Mononuclear cell (primary cell): ENCODE data around the gene RUVBL2. TPM values are rescaled to one million over a fixed set of nuclear protein-coding genes. Genes with fewer than 3 reads are reported as not detected.

ENCODE experiments used
- H3K27me3 ChIP-seq: 2 replicates; pipeline ENCODE4 v1.6.0; 2011; ENCODE audit warnings: low read length, control low read depth; ENCODE audit not compliant: insufficient read depth
- H3K4me1 ChIP-seq: 2 replicates; pipeline ENCODE4 v1.5.1; 2011; ENCODE audit warnings: mild to moderate bottlenecking, low read length, control low read depth; ENCODE audit not compliant: insufficient read depth
- H3K4me3 ChIP-seq: 2 replicates; pipeline ENCODE4 v1.5.1; 2011; ENCODE audit warnings: mild to moderate bottlenecking, low read length, moderate library complexity
- H3K9me3 ChIP-seq: 2 replicates; pipeline ENCODE4 v1.5.1; 2011; ENCODE audit warnings: low read depth, mild to moderate bottlenecking, control low read depth, low read length
- total RNA-seq: library from RNA; depleted of rRNA; stranded (reverse); fragments of >200 nt; gene quantifications from one replicate; pipeline ENCODE4 v1.2.3, GENCODE V29; 2012

Gene RUVBL2
- total RNA-seq, 1 donor, result 19.9 TPM

DNA sequence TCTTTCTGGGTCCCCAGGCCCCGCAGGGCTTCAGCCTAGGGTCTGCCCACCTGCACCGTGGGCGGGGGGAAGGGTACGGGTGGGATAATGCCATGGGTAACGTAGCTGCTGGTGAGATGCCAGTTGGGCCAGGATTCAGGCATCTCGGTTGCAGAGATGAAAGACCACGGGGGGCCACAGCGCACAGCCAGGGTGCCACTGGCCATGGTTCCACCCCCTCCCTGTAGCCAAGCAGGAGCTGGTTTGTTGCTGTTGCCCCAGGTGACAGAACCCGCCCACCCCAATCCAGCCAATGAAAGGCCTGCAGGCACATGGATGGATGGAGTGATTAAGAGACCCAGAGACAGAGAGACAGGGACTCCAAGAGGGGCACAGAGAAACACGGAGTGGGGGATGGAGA lies 64.9 kb downstream of the RUVBL2 start:
- H3K4me1 ChIP-seq, result peaks cover 22% of the 10 kb centered on the region

DNA sequence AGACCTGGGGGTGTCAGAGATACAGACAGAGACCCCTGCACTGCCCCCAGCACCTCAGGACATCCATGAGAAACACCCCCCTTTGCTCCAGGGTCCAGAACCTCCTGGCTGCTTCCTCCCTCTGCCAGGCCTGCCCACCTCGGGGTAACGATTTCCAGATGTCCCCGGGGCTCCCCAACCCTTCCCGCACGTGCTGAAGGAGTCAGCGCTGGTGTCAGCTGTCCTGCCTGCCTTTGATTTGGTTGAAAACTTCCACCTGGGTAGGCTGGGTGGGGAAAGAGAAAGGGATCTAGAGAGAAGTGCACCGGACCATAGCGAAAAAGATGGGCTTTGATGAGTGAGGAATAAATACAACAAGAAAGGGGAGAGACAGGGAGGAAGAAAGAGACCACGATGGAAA lies 65.4 kb downstream of the RUVBL2 start:
- H3K9me3 ChIP-seq, result no peaks in the 10 kb centered on the region
- H3K4me1 ChIP-seq, result peaks cover 22% of the 10 kb centered on the region
- H3K27me3 ChIP-seq, result peaks cover 38% of the 10 kb centered on the region

More for the DNA sequence above, 64.9 kb downstream of the RUVBL2 start:
- Histone ChIP-seq H3K4me3 (no peak overlapping the region), H3K27me3 (peaks cover 36% of the 10 kb centered on the region), H3K9me3 (no peaks in the 10 kb centered on the region)

DNA sequence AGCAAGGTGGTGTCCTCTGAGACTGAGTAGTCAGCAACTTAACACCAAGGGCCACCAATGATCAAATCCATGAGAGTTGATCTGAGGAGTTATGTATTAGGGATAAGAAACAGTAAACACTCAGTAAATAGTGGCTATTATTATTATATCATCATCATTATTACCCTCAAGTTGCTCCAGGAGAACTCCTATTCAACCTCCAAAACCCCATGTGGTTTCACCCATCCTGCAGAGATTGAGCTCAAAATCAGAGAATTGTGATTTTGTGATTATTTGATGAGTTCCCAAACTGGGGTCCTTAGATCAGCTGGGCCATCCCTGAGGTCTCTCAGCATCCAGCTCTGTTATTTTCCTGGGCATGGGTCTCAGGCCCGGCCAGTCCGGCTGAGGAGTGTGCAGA lies 67.3 kb downstream of the RUVBL2 start:
- Histone ChIP-seq H3K9me3 (no peaks in the 10 kb centered on the region), H3K4me3 (no peak overlapping the region), H3K27me3 (peaks cover 38% of the 10 kb centered on the region), H3K4me1 (peaks cover 19% of the 10 kb centered on the region)

More for the DNA sequence above, 65.4 kb downstream of the RUVBL2 start:
- no peak overlapping the region for H3K4me3 ChIP-seq

DNA sequence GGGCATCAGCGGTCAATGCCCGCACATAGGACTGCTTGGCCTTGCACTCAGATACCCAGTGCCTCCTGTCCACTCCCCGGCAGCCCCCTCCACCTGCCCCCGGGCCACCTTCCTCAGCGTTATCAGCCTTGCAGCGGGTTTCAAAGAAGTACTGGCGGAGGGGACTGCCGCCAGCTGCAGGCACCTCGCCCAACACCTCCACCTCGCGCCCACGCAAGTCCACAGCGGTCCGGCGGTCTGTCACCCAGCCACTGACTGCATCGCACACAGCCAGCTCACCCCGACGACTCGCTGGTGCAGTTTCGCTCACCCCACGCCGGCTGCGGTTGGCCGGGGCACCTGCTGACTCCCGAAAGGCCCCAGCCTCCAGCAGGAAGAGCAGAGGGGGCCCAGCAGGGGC lies 67.8 kb downstream of the RUVBL2 start:
- Histone ChIP-seq H3K4me3 (no peak overlapping the region), H3K27me3 (peaks cover 38% of the 10 kb centered on the region), H3K9me3 (no peaks in the 10 kb centered on the region), H3K4me1 (peaks cover 15% of the 10 kb centered on the region)

DNA sequence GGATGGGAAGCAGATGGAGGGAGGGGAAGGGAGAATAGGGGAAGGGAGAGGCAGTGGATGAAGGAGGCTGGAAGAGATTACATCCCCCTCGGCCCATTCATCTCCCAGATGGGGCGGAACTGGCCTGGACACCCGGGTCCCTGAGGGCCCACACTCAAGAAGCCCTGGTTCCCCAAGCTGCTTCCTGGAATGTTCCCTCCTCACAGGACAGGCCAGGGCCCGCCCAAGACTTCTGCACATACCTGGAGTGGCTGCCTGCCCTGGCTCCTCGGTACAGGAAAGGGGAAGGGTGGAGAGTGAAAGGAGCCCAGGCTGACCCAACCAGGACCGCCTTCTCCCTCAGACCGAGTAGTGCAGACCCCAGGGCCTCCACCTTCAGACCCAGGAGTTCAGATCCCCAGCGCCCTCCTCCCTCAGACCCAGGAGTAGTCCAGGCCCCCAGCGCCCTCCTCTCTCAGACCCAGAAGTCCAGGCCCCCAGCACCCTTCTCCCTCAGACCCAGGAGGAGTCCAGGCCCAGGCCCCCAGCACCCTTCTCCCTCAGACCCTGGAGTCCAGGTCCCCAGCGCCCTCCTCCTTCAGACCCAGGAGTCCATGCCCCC lies 70.4 kb downstream of the RUVBL2 start:
- no peak overlapping the region for H3K4me3 ChIP-seq
- no peaks in the 10 kb centered on the region for H3K4me1 ChIP-seq
- peaks cover 31% of the 10 kb centered on the region for H3K27me3 ChIP-seq
- no peaks in the 10 kb centered on the region for H3K9me3 ChIP-seq

DNA sequence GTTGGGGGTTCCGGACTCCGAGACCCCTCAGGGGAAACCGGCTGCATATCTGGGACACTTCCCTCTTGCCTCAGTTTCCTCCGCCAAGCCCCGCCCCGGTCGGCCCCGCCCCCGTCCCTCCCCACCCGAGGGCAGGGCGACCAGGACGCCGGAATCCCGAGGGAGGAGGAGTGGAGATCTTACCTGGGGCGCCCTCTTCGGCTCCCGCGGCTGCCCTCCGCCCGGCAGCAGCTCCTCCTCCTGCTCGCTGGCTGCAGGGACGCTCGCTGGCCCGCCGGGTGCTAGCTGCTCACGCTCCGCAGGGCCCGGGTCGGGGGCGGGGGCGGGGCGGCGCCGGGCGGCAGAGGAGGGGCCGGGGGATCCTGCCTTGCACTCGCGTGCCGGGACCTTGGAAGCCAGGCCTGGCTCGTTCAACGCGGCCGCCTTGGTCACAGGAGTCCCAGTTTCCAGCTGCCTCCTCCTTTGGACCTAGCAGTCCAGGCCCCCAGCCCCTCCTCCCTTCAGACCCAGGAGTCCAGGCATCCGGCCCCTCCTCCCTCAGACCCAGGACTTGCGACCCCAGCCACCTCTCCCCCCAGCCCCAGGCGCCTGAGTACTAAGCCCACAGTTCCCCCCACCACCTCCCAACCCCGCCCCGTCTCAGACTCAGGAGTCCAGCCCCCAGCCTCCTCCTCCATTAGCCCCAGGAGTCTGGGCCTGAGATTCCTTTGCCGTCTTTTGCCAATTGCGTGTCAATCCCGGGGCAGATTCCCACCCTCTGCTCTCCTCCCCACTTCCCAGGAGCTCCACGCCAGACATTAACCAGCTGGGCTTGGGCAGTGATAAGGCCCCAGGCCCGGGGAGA lies 71.3 kb downstream of the RUVBL2 start, which contains the start of gene NTF4:
TSS of gene NTF4 (minus strand) at position 51 of the 844 bp plus-strand sequence. CDS start 2,821 bp downstream, outside the sequence.
- Histone ChIP-seq H3K27me3 (peaks cover 32% of the 10 kb centered on the region), H3K4me1 (no peaks in the 10 kb centered on the region), H3K4me3 (no peak within 1 kb of the TSS)

More for the DNA sequence above, 71.3 kb downstream of the RUVBL2 start, which contains the start of gene NTF4:
- H3K9me3 ChIP-seq, result no peaks in the 10 kb centered on the region

Other genes with a start within 250 kb of the RUVBL2 start
- not detected for gene IZUMO1, start 247.0 kb upstream of the RUVBL2 start, total RNA-seq
- gene FUT1, start 241.2 kb upstream of the RUVBL2 start, total RNA-seq, result not detected
- gene FGF21, start 238.4 kb upstream of the RUVBL2 start, total RNA-seq, result not detected
- 3.9 TPM for gene BCAT2, start 182.9 kb upstream of the RUVBL2 start, total RNA-seq
- 0.42 TPM for gene HSD17B14, start 157.4 kb upstream of the RUVBL2 start, total RNA-seq
- gene PLEKHA4, start 125.3 kb upstream of the RUVBL2 start, total RNA-seq, result 1.3 TPM
- 644 TPM for gene PPP1R15A, start 121.5 kb upstream of the RUVBL2 start, total RNA-seq
- 0.31 TPM for gene TULP2, start 95.1 kb upstream of the RUVBL2 start, total RNA-seq
- 166 TPM for gene NUCB1, start 93.6 kb upstream of the RUVBL2 start, total RNA-seq
- gene DHDH, start 60.2 kb upstream of the RUVBL2 start, total RNA-seq, result 0.21 TPM
- 26.6 TPM for gene BAX, start 39.0 kb upstream of the RUVBL2 start, total RNA-seq
- gene FTL, start 28.6 kb upstream of the RUVBL2 start, total RNA-seq, result 2,689 TPM
- gene GYS1, start 578 bp upstream of the RUVBL2 start, total RNA-seq, result 10.0 TPM
- gene LHB, start 23.2 kb downstream of the RUVBL2 start, total RNA-seq, result not detected
- gene CGB3, start 30.4 kb downstream of the RUVBL2 start, total RNA-seq, result not detected
- not detected for gene CGB2, start 38.0 kb downstream of the RUVBL2 start, total RNA-seq
- not detected for gene CGB1, start 43.0 kb downstream of the RUVBL2 start, total RNA-seq
- gene CGB5, start 50.0 kb downstream of the RUVBL2 start, total RNA-seq, result not detected
- not detected for gene CGB8, start 55.2 kb downstream of the RUVBL2 start, total RNA-seq
- gene CGB7, start 63.9 kb downstream of the RUVBL2 start, total RNA-seq, result not detected
- gene NTF4, start 70.9 kb downstream of the RUVBL2 start, total RNA-seq, result not detected
- gene KCNA7, start 78.8 kb downstream of the RUVBL2 start, total RNA-seq, result under 0.01 TPM
- gene SNRNP70, start 91.6 kb downstream of the RUVBL2 start, total RNA-seq, result 136 TPM
- 2.5 TPM for gene LIN7B, start 120.5 kb downstream of the RUVBL2 start, total RNA-seq
- gene C19orf73, start 125.3 kb downstream of the RUVBL2 start, total RNA-seq, result 3.5 TPM
- 1.2 TPM for gene PPFIA3, start 125.7 kb downstream of the RUVBL2 start, total RNA-seq
- gene HRC, start 161.5 kb downstream of the RUVBL2 start, total RNA-seq, result not detected
- gene TRPM4, start 163.9 kb downstream of the RUVBL2 start, total RNA-seq, result 1.5 TPM